GM12878 (cell line): ENCODE data around the gene ITGA8. TPM values are rescaled to one million over a fixed set of nuclear protein-coding genes. Genes with fewer than 3 reads are reported as not detected.
A peak's percentile ranks its signal among the peaks of the same experiment; 100 is the strongest.

ENCODE experiments used
- ATAC-seq: fragments of 200-7000 bp; cut with Tn5 transposase; 3 replicates; pipeline ENCODE4 v1.9.1; 2020; ENCODE audit warnings: mild to moderate bottlenecking, moderate library complexity
- BruUV-seq: library from RNA; stranded (reverse); fragments of 400-500 nt; replicated peaks from 2 replicates; lab custom pipeline; 2021; lab: Mats Ljungman, UMichigan
- CTCF ChIA-PET: fragments of 300-600 bp; sonication (Branson Sonifier 250); formaldehyde crosslinking; extraction: SDS; loops from one replicate; lab custom pipeline; 2021; ENCODE audit warnings: inconsistent platforms; lab: Yijun Ruan, JAX
- POLR2A ChIA-PET: fragments of 350-600 bp; formaldehyde crosslinking; extraction: SDS; loops from one replicate; lab custom pipeline; 2021; ENCODE audit warnings: inconsistent platforms; lab: Charles Lee
- RAD21 ChIA-PET: fragments of 300-600 bp; sonication (Branson Sonifier 250); formaldehyde crosslinking; loops from one replicate; lab custom pipeline; 2023; ENCODE audit warnings: antibody characterized with exemption; ENCODE audit not compliant: unreplicated experiment; lab: Charles Lee
- SMC1A ChIA-PET: fragments of 300-600 bp; sonication (Branson Sonifier 250); formaldehyde crosslinking; loops from one replicate; lab custom pipeline; 2023; ENCODE audit not compliant: unreplicated experiment, uncharacterized antibody; lab: Charles Lee
- DNase-seq: peaks from one replicate; pipeline ENCODE4 v3.0.0-alpha.2; 2011; ENCODE audit warnings: low read depth, low spot score
- FAIRE-seq: peaks from 3 replicates; lab custom pipeline; 2011; peaks lifted over from hg19 to GRCh38; lab: Jason Lieb, UNC
- H2AFZ ChIP-seq: 2 replicates; pipeline ENCODE4 v1.6.0; 2011; ENCODE audit warnings: low read depth, low read length, control low read depth; ENCODE audit not compliant: control insufficient read depth
- H3K27ac ChIP-seq: 2 replicates; pipeline ENCODE4 v1.5.1; 2011; ENCODE audit warnings: control low read depth; ENCODE audit not compliant: control insufficient read depth, insufficient read depth
- H3K27me3 ChIP-seq, 2 experiments: replicated peaks in 1 of 2; 2 replicates each; pipeline versions ENCODE4 v1.6.0 to v1.6.1; 2011; ENCODE audit warnings: low read length in 1 of 2; ENCODE audit not compliant: control insufficient read depth in 2 of 2, insufficient read depth in 2 of 2
- H3K36me3 ChIP-seq, 2 experiments: 2 replicates each; pipeline ENCODE4 v1.5.1; 2011; ENCODE audit warnings: low read length in 1 of 2; ENCODE audit not compliant: control insufficient read depth in 2 of 2, insufficient read depth in 2 of 2
- H3K4me1 ChIP-seq: 2 replicates; pipeline ENCODE4 v1.6.1; 2011; ENCODE audit warnings: mild to moderate bottlenecking, low read length, moderate library complexity, mixed read lengths; ENCODE audit not compliant: control insufficient read depth, insufficient read depth
- H3K4me2 ChIP-seq: 2 replicates; pipeline ENCODE4 v1.6.0; 2011; ENCODE audit warnings: control low read depth; ENCODE audit not compliant: control insufficient read depth, insufficient read depth
- H3K4me3 ChIP-seq: fragments of 200-600 bp; sonication (generic); 2 replicates; pipeline ENCODE4 v1.5.1; 2016
- H3K79me2 ChIP-seq: 2 replicates; pipeline ENCODE4 v1.6.0; 2011; ENCODE audit warnings: low read length; ENCODE audit not compliant: control insufficient read depth, insufficient read depth
- H3K9ac ChIP-seq: 2 replicates; pipeline ENCODE4 v1.8.0; 2011; ENCODE audit warnings: low read length, control low read depth, mixed read lengths; ENCODE audit not compliant: control insufficient read depth, insufficient read depth
- H3K9me3 ChIP-seq: replicated peaks from 3 replicates; pipeline ENCODE4 v1.5.1; 2011; ENCODE audit warnings: mild to moderate bottlenecking, low read length; ENCODE audit not compliant: control insufficient read depth, insufficient read depth
- H4K20me1 ChIP-seq: 2 replicates; pipeline ENCODE4 v1.6.0; 2011; ENCODE audit not compliant: control insufficient read depth, insufficient read depth
- ASH2L ChIP-seq: fragments of 300-600, 200-600 bp; sonication (generic); IDR thresholded peaks from 2 replicates; pipeline ENCODE4 v1.6.1; 2017; ENCODE audit warnings: low read depth, mild to moderate bottlenecking, borderline replicate concordance
- CHD2 ChIP-seq: IDR thresholded peaks from 2 replicates; pipeline ENCODE4 v1.6.1; 2011; ENCODE audit warnings: low read depth, low read length, improper control_type of control experiment, borderline replicate concordance
- GABPA ChIP-seq: IDR thresholded peaks from 2 replicates; pipeline ENCODE4 v1.6.1; 2014; ENCODE audit warnings: antibody characterized with exemption, low read depth, mild to moderate bottlenecking, inconsistent platforms
- MYC ChIP-seq: IDR thresholded peaks from 2 replicates; pipeline ENCODE4 v1.6.1; 2011; ENCODE audit warnings: mild to moderate bottlenecking, low read length, moderate library complexity, inconsistent platforms; ENCODE audit not compliant: insufficient read depth, insufficient replicate concordance, insufficient read length, severe bottlenecking
- NR2C1 ChIP-seq: fragments of 450-650 bp; IDR thresholded peaks from 2 replicates; pipeline ENCODE4 v1.6.1; 2017; ENCODE audit warnings: antibody characterized with exemption, mild to moderate bottlenecking, moderate library complexity
- RELA ChIP-seq: fragments of 450-650 bp; IDR thresholded peaks from 2 replicates; pipeline ENCODE4 v1.8.0; 2014; ENCODE audit warnings: borderline replicate concordance; ENCODE audit not compliant: partially characterized antibody
- WGBS: methylation state at CpG from one replicate; pipeline ENCODE4 v1.1.6; 2016; ENCODE audit warnings: low lambda C conversion rate; ENCODE audit not compliant: insufficient replicate concordance, insufficient coverage; ENCODE audit errors: missing lambda C conversion rate; 5-methylcytosine and 5-hydroxymethylcytosine counted together
- in situ Hi-C: fragments of 300-500 bp; cut with MboI; formaldehyde crosslinking; loops from 9 replicates; pipeline ENCODE4 v1.14.3; 2018; ENCODE audit warnings: mixed read lengths
- intact Hi-C: fragments of 100-400 bp; cut with micrococcal nuclease; formaldehyde crosslinking; loops from one replicate; pipeline ENCODE4 v1.14.2; 2022; ENCODE audit not compliant: unreplicated experiment
- polyA plus RNA-seq, 11 experiments: library from polyadenylated mRNA; depleted of rRNA in 4 of 11; unstranded in 6 of 11; stranded (reverse) in 5 of 11; fragments of >200 nt; fragmentation: Nextera tagmentation in 4 of 11; fragmentation: Illumina TruSeq in 1 of 11; extraction: Ambion mirVana in 4 of 11; extraction: Trizol in 1 of 11; gene quantifications; 1 replicate in 1 of 11; 2 replicates in 10 of 11; pipeline versions ENCODE4 v1.2.1 to v1.2.3, GENCODE V29; 2011 to 2016; ENCODE audit warnings: inconsistent platforms in 2 of 11, missing spikeins in 2 of 11, low read depth in 1 of 11
- total RNA-seq, 4 experiments: library from RNA; depleted of rRNA in 3 of 4; stranded (reverse); fragments of >200 nt in 3 of 4; fragmentation: Illumina TruSeq in 1 of 4; extraction: Trizol in 1 of 4; gene quantifications; 2 replicates each; pipeline versions ENCODE4 v1.2.1 to v1.2.3, GENCODE V29; 2013 to 2021
- TF ChIP-seq, protein P1 (sequence below): fragments of 450-650 bp; conservative IDR thresholded peaks from 2 replicates; pipeline ENCODE4 v1.6.1; 2017; ENCODE audit warnings: mild to moderate bottlenecking, moderate library complexity

ITGA8 gene
- total and polyA plus RNA-seq, 10 of the 15 experiments (the other 5 are each of a cell fraction or from before 2014, with no cell fraction given) = 0.03 TPM; not detected in 9

DNA sequence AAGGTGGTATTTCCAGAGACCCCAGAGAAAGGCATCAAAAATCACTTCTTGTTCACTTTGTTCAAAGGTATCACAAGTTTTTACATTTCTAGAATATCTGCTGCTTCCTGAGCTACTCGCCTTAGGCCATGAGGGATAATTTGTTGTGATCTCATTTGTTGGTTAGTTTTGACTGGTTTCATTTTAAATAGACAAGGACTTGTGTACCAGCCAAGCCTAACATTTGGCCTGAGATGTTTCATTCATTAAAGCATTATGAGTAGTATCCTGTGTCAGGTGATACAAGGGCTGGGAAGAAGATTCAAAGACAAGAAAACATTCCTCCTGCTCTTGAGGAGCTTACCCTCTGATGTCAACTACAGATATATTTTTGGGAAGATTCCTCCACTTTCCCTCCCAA is 178.3 kb downstream of the ITGA8 start (continued):
- TF ChIP-seq, protein P1, sequence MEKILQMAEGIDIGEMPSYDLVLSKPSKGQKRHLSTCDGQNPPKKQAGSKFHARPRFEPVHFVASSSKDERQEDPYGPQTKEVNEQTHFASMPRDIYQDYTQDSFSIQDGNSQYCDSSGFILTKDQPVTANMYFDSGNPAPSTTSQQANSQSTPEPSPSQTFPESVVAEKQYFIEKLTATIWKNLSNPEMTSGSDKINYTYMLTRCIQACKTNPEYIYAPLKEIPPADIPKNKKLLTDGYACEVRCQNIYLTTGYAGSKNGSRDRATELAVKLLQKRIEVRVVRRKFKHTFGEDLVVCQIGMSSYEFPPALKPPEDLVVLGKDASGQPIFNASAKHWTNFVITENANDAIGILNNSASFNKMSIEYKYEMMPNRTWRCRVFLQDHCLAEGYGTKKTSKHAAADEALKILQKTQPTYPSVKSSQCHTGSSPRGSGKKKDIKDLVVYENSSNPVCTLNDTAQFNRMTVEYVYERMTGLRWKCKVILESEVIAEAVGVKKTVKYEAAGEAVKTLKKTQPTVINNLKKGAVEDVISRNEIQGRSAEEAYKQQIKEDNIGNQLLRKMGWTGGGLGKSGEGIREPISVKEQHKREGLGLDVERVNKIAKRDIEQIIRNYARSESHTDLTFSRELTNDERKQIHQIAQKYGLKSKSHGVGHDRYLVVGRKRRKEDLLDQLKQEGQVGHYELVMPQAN = no peak
- TF ChIP-seq ASH2L (no peak), CHD2 (no peak)
- TF ChIP-seq, all 136 proteins: peak for 0

DNA sequence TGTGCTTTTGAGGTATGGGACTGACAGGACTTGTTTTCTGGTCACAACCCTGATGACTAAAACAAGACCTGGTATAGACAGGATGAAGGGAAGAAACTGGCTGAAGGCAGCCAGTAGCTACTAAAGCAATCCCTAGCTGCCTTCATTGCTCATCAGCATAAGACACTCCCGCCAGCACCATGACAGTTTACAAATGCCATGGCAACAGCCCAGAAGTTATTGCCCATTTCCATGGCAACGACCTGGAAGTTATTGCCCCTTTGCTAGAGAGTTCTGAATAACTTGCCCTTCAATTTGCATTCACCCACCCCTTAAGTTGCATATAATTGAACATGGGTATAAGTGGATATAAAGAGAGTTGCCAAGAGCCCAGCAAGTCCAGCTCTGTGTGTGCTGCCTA is 179.0 kb downstream of the ITGA8 start:
- no peaks in the 10 kb centered on the region for H3K79me2 ChIP-seq
- no peak for DNase-seq
- H3K9ac ChIP-seq = no peak overlapping the region
- SMC1A ChIA-PET = no interaction called here
- no peak overlapping the region for H3K4me3 ChIP-seq
- intact Hi-C loops (no loop called here), in situ Hi-C loops (no loop called here)
- H2AFZ ChIP-seq = no peak overlapping the region
- BruUV-seq = no TSS peak
- H3K4me1 ChIP-seq = no peaks in the 10 kb centered on the region
- H3K27ac ChIP-seq = no peak overlapping the region
- H3K4me2 ChIP-seq = no peak overlapping the region
- POLR2A ChIA-PET = no interaction called here
- peaks cover 0 to 2% of the 10 kb centered on the region in 2 experiments; a peak in 1 of 4 replicates for H3K27me3 ChIP-seq
- no peaks in the 10 kb centered on the region for H4K20me1 ChIP-seq
- 12% methylated on average over 2 of the region's 2 CpGs for WGBS
- CTCF ChIA-PET = interaction anchor here (0.7 kb wide), 1 partner anchor 115 kb away, joined by 3 read pairs; no protein-coding TSS in a partner anchor
- no peaks in the 10 kb centered on the region for H3K36me3 ChIP-seq
- no peak for FAIRE-seq
- RAD21 ChIA-PET = no interaction called here
- TF ChIP-seq NR2C1 (peak; percentile 53), MYC (no peak), GABPA (0 out of 2 replicates have a peak, but pooled peaks have one; percentile 31), RELA (no peak)
- H3K9me3 ChIP-seq = no peaks in the 10 kb centered on the region; the same call in 2 of the 3 replicates
- no peak for ATAC-seq
